ENCODE results near the gene SLC38A10.
A peak's percentile ranks its signal among the peaks of the same experiment; 100 is the strongest.
"Not testable (repeated sequence)": the region's sequence is repeated elsewhere in the genome, so short reads cannot be mapped to it uniquely, and the experiment has no call there.

SLC38A10 gene

GRCh38 chr17:81310949-81311550 lies 15.9 kb upstream of the SLC38A10 start:
- DNase-seq: no peak

DNA sequence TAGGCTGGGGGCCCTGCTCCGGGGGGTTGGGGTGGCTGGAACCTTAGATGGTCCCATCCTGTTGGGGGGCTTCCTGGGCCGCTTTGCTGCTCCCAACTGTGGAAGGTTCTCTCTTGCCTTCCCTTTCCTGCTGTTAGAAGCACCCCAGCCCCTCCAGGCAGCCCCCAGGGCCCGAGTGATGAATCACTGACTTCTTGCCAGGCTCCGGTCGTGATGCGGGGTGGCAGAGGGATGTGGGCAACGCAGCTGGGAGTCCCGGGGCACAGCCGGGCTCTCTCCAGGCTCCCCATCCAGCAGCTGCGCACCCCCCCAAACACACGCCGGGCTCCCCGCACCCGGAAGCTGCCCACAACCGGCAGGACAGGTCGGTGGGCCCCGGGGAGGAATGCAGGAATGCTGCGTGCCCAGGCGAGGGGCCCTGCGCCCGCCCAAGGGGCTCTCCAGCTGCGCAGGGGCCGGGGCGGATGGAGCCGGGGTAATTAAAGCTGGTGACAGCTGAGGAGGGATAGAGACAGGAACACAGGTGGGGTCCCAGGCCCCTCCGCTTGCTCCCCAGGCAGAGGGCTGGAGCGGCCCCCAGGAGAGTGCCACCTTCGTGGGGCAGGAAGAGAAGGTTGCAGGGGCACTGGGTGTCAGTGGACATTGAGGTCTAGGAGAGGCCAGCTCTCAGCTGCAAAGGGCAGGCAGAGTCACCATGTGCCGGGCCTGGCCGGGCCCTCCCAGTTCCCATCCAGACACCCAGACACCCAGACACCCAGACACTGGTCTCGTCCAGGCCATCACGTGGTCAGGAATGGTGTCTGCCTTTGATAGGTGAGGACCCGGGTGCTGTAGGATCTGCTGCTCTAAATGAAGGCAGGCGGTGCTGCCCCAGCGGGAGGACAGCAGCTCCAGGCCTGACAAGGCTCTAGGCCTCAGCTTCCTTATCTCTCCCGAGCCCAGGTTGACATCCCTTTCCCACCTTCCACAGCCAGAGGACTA lies 15.0 kb upstream of the SLC38A10 start:
- DNase-seq: no peak

- peak; percentile 18 for DNase-seq
These were observed 14.2 kb upstream of the SLC38A10 start for GRCh38 chr17:81309140-81309858.

- not testable (repeated sequence) for DNase-seq
These were observed 13.7 kb upstream of the SLC38A10 start for GRCh38 chr17:81308784-81309139.

DNA sequence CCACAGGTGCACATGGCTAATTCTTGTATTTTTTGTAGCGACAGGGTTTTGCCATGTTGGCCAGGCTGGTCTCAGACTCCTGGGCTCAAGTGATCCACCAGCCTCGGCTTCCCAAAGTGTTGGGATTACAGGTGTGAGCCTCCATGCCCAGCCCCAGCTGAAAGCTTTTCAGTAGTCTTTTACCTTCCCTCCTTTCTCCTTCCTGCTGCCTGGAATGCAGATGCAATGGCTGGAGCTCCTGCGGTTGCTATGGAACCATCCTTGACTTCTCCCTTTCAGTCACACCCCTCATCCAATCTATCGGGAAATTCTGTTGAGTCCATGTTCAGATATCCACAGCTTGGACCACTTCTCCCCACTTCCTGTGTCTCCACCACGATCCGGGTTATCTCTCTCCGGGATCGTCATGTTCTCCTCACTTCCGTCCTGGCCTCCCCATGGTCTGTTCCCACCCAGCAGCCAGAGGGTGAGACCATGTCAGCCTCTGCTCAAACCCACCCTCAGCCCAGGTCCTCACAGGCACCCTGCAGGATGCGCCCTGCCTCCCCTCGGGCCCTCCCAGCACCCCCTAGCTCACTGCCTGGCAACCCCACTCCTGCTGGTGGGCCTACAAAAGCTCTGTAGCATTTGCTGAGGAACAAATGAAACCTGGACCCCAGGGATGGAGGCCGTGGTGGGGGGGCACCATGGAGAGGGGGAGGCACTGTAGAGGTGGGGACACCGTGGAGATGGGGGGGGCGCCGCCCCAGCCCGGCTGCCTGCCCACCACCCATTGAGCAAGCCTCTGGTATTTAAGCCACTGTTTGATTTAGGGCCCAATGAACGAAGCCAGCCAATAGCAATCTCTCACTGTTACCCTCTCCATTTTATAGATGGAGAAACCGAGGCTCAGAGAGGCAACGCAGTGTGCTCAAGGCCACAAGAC lies 12.8 kb upstream of the SLC38A10 start:
- DNase-seq: no peak

- DNase-seq: no peak
These were observed 11.9 kb upstream of the SLC38A10 start for GRCh38 chr17:81306898-81307510.

GRCh38 chr17:81306491-81306890 lies 11.4 kb upstream of the SLC38A10 start:
- no peak for DNase-seq

- no peak for DNase-seq
These were observed 10.0 kb upstream of the SLC38A10 start for GRCh38 chr17:81305051-81305630.

DNA sequence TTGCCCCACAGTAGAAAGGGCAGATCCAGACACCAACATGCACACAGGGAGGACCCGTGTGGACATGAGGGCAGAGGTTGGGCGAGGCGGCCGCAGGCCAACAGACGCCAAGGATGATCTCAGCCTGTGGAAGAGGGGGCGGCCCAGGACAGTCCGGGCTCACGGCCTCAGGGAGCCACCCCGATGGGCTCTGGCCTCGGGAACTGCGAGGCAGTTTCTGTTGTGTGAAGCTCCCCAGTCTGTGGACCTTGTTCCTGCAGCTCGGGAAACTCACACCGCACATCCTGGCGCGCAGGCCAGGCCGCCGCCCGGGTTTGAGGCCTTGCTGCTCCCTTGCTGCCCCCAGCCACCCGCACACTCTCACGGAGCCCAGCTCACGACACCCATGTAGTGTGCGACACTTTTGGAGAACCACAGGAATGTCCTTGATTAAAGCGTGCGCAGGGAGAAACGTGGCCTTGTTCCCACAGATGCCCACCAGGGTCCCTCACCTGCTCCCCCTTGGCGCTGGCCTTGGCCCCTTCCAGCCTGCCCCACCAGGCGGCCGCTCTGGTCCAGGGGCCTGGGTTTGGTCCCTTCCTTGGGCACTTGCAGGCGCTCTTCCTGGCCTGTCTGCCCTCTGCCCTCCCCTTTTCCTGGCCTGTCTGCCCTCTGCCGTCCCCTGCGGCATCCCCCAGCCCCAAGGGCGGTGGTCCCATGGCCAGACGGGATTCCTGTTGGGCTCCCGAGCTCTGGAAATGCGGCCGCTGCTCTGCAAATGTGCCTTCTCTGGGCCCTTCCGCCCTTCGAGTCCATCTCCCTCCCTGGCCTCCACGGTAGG lies 9.3 kb upstream of the SLC38A10 start:
- DNase-seq: no peak

GRCh38 chr17:81303385-81303784 lies 8.3 kb upstream of the SLC38A10 start:
- DNase-seq: no peak

DNA sequence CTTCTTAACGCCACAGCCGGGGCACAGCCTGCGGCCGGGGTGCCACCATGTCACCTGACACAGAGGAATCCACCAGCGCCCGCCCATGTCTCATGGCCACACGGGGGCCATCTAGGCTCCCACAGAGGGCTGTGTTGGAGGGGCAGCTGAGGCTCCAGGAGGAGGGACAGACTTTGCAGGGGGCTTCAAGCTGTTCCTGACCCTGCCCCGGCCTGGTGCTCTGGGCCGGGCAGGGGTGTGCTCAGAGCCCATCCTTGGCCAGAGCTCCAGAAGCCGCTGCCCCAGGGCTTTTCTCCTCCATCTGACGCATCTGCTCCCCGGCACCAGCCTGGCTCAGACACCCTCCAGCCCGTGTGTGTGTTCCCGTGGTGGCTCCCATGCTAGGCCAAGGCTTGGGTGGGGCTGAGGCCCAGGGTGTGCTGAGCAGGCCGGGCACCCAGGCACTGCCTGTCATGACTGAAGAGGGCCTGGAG lies 7.8 kb upstream of the SLC38A10 start:
- DNase-seq: no peak

GRCh38 chr17:81302324-81302723 lies 7.2 kb upstream of the SLC38A10 start:
- DNase-seq: no peak

- DNase-seq: no peak
These were observed 6.4 kb upstream of the SLC38A10 start for GRCh38 chr17:81301195-81302144.

- DNase-seq: no peak
These were observed 5.6 kb upstream of the SLC38A10 start for GRCh38 chr17:81300586-81301155.

GRCh38 chr17:81299846-81300585 lies 4.9 kb upstream of the SLC38A10 start:
- no peak for DNase-seq

DNA sequence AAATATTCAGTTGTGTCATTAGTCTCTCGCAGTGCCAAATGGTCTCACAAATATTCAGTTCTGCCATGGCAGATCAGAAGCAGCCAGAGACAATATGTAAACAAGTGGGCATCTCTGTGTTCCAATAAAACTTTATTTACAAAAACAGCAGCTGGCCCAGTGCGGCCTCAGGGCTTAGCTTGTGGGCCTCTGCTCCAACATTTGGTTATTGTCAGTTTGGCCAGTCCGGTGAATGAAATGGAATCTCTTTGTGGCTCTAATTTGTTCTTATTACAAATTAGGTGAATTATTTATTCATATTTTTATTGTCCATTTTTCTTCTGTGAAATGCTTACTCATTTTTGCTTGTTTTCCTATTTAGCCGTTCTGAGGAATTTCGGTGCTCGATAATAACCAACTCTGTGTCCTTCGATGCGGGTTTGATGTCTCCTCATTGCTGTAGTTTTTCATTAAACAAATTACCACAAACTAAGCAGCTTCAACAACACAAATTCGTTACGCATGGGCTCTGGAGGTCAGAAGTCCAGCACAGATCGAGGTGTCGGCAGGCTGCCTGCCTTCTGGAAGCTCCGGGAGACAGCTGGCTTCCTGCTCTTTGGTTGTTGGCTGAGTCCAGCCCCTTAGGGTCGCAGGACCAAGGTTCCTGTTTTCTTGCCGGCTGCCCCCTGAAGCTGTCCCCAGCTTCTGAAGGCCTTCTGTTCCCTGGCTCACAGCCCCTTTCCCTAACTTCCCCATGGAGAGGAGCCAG lies 4.1 kb upstream of the SLC38A10 start:
- DNase-seq: no peak

DNA sequence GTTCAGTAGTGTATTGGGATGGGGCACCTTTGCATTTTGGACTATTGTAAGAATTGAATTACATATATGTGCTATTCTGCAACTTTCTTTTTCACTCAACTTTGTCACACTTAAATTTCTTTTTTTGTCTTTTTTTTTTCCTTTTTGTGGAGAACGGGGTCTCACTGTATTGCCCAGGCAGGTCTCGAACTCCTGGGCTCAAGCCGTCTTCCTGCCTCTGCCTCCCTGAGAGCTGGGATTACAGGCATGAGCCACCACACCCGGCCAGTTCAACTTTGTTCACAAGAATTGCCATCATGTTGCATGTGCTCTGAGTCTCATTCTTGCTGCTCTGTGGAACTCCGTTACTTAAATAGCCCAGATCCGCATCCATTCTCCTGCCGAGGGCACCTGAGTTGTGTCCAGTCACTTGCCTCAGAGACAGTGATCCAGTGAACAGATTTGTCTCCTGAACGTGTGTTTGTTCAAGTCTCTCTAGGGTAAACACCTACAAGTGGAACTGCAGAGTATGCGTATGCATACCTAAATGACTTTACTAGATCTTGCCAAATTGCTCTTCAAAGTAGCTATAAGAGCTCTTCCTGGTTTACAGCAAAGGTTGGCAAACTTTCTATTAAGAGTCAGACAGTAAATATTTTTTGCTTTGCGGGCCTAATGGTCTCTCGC lies 3.4 kb upstream of the SLC38A10 start:
- DNase-seq: no peak

Measured in GDM1 (cell line).